ENCODE results near the gene EXPH5. TPM values are rescaled to one million over a fixed set of nuclear protein-coding genes. Genes with fewer than 3 reads are reported as not detected.
"Not testable (repeated sequence)": the region's sequence is repeated elsewhere in the genome, so short reads cannot be mapped to it uniquely, and the experiment has no call there.

Gene EXPH5
- total and polyA plus RNA-seq, 2 experiments from 2014 or later, result not detected

DNA sequence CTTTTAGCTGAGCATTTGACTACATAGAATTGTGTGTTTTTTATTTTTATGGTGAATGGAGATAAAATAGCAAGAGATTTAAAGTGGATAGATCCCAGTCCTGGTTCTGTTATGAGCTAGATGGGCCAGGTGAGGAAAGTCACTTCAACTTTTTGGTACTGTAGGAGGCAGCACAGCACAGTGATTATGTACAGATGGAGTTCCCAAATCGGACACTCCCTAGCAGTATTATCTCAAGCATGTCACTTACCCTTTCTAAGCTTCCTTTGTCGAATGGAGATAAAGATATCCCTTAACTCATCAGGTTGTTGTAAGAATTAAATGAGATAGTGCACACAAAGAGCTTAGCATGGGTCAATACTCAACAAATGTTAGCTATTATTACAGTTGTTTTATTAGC is 5.3 kb downstream of the EXPH5 start:
- Histone ChIP-seq H3K79me2 (ENCODE audit: insufficient read depth) (no peaks in the 10 kb centered on the region), H3K27ac (no peak overlapping the region), H3K4me3 (no peak overlapping the region), H3K36me3 (ENCODE audit: low read depth) (no peaks in the 10 kb centered on the region), H3K9ac (no peak overlapping the region), H3K4me2 (ENCODE audit: unreplicated experiment) (no peak overlapping the region), H4K20me1 (ENCODE audit: insufficient read depth) (no peaks in the 10 kb centered on the region), H3K9me3 (ENCODE audit: low read depth) (no peaks in the 10 kb centered on the region), H2AFZ (no peak overlapping the region), H3K27me3 (replicated peaks; ENCODE audit: insufficient read depth) (peaks cover 24% of the 10 kb centered on the region), H3F3A (ENCODE audit: insufficient read depth) (no peaks in the 10 kb centered on the region), H3K9me2 (ENCODE audit: insufficient read depth) (no peaks in the 10 kb centered on the region), H3K4me1 (ENCODE audit: insufficient read depth) (no peaks in the 10 kb centered on the region)
- WGBS, 2 experiments (ENCODE audit: low coverage in 1 of 2, low lambda C conversion rate in 2 of 2, missing lambda C conversion rate in 2 of 2), result 53 to 59% methylated on average over 2 of the region's 2 CpGs
- TF ChIP-seq EZH2phosphoT487 (IDR thresholded peaks at IDR 0.05; ENCODE audit: insufficient read depth, low read depth), result no peak
- TF ChIP-seq EZH2 (IDR thresholded peaks at IDR 0.05; ENCODE audit: insufficient read depth, poor library complexity, severe bottlenecking), result no peak
- no peak for DNase-seq
- in situ Hi-C loops (cut with MboI), result no loop called here

DNA sequence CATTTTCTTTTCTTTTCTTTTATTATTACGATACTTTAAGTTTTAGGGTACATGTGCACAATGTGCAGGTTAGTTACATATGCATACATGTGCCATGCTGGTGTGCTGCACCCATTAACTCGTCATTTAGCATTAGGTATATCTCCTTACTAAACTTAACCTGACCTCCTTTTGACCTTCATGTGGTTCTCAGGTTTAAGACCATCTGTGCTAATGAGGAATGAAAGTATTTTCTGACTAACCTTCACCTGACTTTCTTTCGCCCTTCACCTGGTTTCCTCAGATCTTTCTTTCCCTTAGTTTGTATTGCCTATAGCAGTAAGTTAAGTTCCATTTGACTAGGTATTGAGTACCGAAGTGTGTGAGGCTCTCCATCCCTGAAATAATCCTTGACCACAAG is 6.5 kb downstream of the EXPH5 start:
- Histone ChIP-seq H3K36me3 (ENCODE audit: low read depth) (no peaks in the 10 kb centered on the region), H3K27ac (no peak overlapping the region), H3K4me1 (ENCODE audit: insufficient read depth) (no peaks in the 10 kb centered on the region), H3K79me2 (ENCODE audit: insufficient read depth) (no peaks in the 10 kb centered on the region), H3K4me3 (no peak overlapping the region), H3K9me3 (ENCODE audit: low read depth) (no peaks in the 10 kb centered on the region), H2AFZ (no peak overlapping the region), H3K9me2 (ENCODE audit: insufficient read depth) (no peaks in the 10 kb centered on the region), H3K4me2 (ENCODE audit: unreplicated experiment) (no peak overlapping the region), H3K9ac (no peak overlapping the region), H4K20me1 (ENCODE audit: insufficient read depth) (no peaks in the 10 kb centered on the region), H3K27me3 (replicated peaks; ENCODE audit: insufficient read depth) (peaks cover 16% of the 10 kb centered on the region), H3F3A (ENCODE audit: insufficient read depth) (no peaks in the 10 kb centered on the region)
- WGBS, 2 experiments (ENCODE audit: low coverage in 1 of 2, low lambda C conversion rate in 2 of 2, missing lambda C conversion rate in 2 of 2), result 71 to 84% methylated on average over 4 of the region's 4 CpGs
- DNase-seq, result no peak
- in situ Hi-C loops (cut with MboI), result no loop called here
- no peak for TF ChIP-seq EZH2 (IDR thresholded peaks at IDR 0.05; ENCODE audit: insufficient read depth, poor library complexity, severe bottlenecking)
- no peak for TF ChIP-seq EZH2phosphoT487 (IDR thresholded peaks at IDR 0.05; ENCODE audit: insufficient read depth, low read depth)

DNA sequence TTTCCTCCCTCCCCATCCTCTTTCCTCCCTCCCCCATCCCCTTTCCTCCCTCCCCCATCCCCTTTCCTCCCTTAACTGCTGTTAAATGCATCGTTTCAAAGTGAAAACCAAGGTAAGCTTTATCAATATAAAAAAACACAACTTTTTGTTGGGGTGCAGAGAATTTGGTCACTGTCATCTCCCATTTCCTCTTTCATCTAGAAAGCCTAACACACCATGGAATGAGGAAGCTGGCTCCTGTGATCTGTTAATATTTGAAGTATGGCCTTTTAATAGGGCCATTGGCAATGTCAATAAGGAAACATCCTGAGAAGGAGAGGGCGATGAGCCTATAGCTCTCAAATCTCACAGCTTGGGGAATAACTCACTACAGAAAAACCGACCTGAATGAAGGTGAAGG is 7.0 kb downstream of the EXPH5 start:
- Histone ChIP-seq H3K79me2 (ENCODE audit: insufficient read depth) (no peaks in the 10 kb centered on the region), H3K4me1 (ENCODE audit: insufficient read depth) (no peaks in the 10 kb centered on the region), H3K36me3 (ENCODE audit: low read depth) (no peaks in the 10 kb centered on the region), H3K4me2 (ENCODE audit: unreplicated experiment) (no peak overlapping the region), H4K20me1 (ENCODE audit: insufficient read depth) (no peaks in the 10 kb centered on the region), H3K27me3 (replicated peaks; ENCODE audit: insufficient read depth) (peaks cover 11% of the 10 kb centered on the region), H3F3A (ENCODE audit: insufficient read depth) (no peaks in the 10 kb centered on the region), H3K9me2 (ENCODE audit: insufficient read depth) (no peaks in the 10 kb centered on the region), H3K9me3 (ENCODE audit: low read depth) (no peaks in the 10 kb centered on the region), H3K9ac (no peak overlapping the region), H2AFZ (no peak overlapping the region), H3K4me3 (no peak overlapping the region), H3K27ac (no peak overlapping the region)
- 76 to 83% methylated on average over 3 of the region's 3 CpGs for WGBS, 2 experiments (ENCODE audit: low coverage in 1 of 2, low lambda C conversion rate in 2 of 2, missing lambda C conversion rate in 2 of 2)
- TF ChIP-seq EZH2phosphoT487 (IDR thresholded peaks at IDR 0.05; ENCODE audit: insufficient read depth, low read depth) (no peak), EZH2 (IDR thresholded peaks at IDR 0.05; ENCODE audit: insufficient read depth, poor library complexity, severe bottlenecking) (no peak)
- in situ Hi-C loops (cut with MboI), result no loop called here
- DNase-seq, result no peak

DNA sequence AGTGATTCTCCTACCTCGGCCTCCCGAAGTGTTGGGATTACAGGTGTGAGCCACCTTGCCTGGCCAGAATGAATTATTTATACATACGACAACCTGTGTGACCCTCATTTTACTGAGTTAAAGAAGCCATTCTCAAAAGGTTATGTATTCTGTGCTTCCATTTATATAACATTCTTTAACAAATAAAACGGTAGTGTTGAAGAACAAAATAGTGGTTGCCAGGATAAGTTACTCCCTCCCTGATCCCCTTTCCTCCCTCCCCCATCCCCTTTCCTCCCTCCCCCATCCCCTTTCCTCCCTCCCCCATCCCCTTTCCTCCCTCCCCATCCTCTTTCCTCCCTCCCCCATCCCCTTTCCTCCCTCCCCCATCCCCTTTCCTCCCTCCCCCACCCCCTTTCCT is 7.4 kb downstream of the EXPH5 start:
- H3K79me2 ChIP-seq (ENCODE audit: insufficient read depth); H3K36me3 ChIP-seq (ENCODE audit: low read depth); H3K4me3 ChIP-seq; H3F3A ChIP-seq (ENCODE audit: insufficient read depth); DNase-seq; H3K27me3 ChIP-seq (replicated peaks; ENCODE audit: insufficient read depth); H4K20me1 ChIP-seq (ENCODE audit: insufficient read depth); H3K4me2 ChIP-seq (ENCODE audit: unreplicated experiment); H3K27ac ChIP-seq; H3K9ac ChIP-seq; in situ Hi-C loops (cut with MboI); H3K4me1 ChIP-seq (ENCODE audit: insufficient read depth); H3K9me2 ChIP-seq (ENCODE audit: insufficient read depth); H2AFZ ChIP-seq; H3K9me3 ChIP-seq (ENCODE audit: low read depth): not testable (repeated sequence)
- 87 to 91% methylated on average over 4 of the region's 4 CpGs for WGBS, 2 experiments (ENCODE audit: low coverage in 1 of 2, low lambda C conversion rate in 2 of 2, missing lambda C conversion rate in 2 of 2)

DNA sequence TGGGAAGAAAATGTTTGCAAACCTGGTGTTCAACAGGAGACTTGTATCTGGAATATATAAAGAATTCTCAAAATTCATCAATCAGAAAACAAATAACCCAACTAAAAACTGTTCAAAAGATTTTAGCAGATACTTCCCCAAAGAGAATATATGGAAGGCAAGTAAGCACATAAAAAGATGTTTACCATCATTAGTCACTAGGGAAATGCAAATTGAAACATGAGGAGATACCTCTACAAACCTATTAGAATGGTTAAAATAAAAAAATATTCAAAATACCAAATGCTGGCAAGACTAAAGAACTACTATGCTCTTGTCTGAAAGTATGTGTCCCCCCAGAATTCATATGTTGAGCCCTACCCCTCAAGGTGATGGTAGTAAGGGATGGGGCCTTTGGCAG is 8.6 kb downstream of the EXPH5 start:
- Histone ChIP-seq H3K9ac (no peak overlapping the region), H3K9me2 (ENCODE audit: insufficient read depth) (no peaks in the 10 kb centered on the region), H3F3A (ENCODE audit: insufficient read depth) (no peaks in the 10 kb centered on the region), H3K79me2 (ENCODE audit: insufficient read depth) (no peaks in the 10 kb centered on the region), H3K9me3 (ENCODE audit: low read depth) (no peaks in the 10 kb centered on the region), H3K27me3 (replicated peaks; ENCODE audit: insufficient read depth) (peaks cover 8% of the 10 kb centered on the region; the same call in 1 of the 2 replicates), H3K4me3 (no peak overlapping the region), H3K4me2 (ENCODE audit: unreplicated experiment) (no peak overlapping the region), H3K27ac (no peak overlapping the region), H2AFZ (no peak overlapping the region), H3K4me1 (ENCODE audit: insufficient read depth) (no peaks in the 10 kb centered on the region), H3K36me3 (ENCODE audit: low read depth) (no peaks in the 10 kb centered on the region), H4K20me1 (ENCODE audit: insufficient read depth) (no peaks in the 10 kb centered on the region)
- TF ChIP-seq EZH2phosphoT487 (IDR thresholded peaks at IDR 0.05; ENCODE audit: insufficient read depth, low read depth) (no peak), EZH2 (IDR thresholded peaks at IDR 0.05; ENCODE audit: insufficient read depth, poor library complexity, severe bottlenecking) (no peak)
- DNase-seq, result no peak
- in situ Hi-C loops (cut with MboI), result no loop called here
